DMS114 treated with DMSO at 0.1 percent for 48 hours (cell line): Measurements from ENCODE around the gene ZNF423.

Experiments
- DNase-seq: peaks from one replicate; lab custom pipeline; 2025; ENCODE audit not compliant: unreplicated experiment; lab: John Stamatoyannopoulos, UW

The ZNF423 gene

GRCh38 chr16:49826515-49826914, 29.4 kb downstream of the ZNF423 start:
- no peak for DNase-seq

GRCh38 chr16:49825041-49825440, 30.9 kb downstream of the ZNF423 start:
- DNase-seq: no peak

DNA sequence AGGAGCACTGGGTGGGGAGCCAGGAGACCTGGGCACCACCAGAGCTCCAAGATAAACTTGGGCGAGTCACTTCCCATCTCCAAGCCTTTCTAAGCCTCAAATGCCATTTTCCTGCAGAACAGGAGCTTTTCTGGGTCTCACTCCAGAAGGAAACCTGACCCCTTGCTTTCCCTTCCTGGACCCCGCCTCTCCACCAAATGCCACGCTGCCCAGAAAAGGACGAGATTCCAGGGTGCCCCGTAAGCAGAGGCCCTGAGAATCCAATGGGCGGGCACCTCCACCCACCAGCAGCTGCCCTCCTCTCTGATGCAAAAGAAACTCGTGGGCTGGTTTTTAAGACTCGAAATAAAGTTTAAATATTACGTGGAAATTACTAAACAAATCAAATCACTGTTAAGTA, 31.3 kb downstream of the ZNF423 start:
- DNase-seq: no peak

- DNase-seq: no peak
These were observed 33.1 kb downstream of the ZNF423 start for GRCh38 chr16:49822649-49823370.

GRCh38 chr16:49821614-49822282, 34.2 kb downstream of the ZNF423 start:
- DNase-seq: no peak

- no peak for DNase-seq
These were observed 34.8 kb downstream of the ZNF423 start for GRCh38 chr16:49821156-49821555.

- no peak for DNase-seq
These were observed 38.0 kb downstream of the ZNF423 start for GRCh38 chr16:49817754-49818507.

DNA sequence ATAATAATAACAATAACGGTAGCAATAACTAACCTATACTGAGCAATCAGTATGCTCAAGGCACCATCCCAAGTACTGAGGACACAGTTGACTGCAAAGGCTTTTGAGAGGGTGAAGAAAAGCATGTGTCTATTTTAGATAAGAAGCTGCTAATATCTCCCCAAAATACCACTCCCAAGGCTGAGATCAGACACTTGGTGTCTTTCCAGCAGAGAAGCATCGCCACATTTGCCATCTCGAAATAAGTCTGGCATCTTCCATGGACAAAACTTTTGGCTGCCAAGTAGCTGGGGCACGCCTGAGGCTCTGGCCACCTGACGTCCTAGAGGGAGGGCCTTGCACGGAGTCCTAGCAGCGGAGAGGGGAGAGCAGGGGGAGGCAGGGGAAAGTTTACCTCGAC, 39.0 kb downstream of the ZNF423 start:
- no peak for DNase-seq

DNA sequence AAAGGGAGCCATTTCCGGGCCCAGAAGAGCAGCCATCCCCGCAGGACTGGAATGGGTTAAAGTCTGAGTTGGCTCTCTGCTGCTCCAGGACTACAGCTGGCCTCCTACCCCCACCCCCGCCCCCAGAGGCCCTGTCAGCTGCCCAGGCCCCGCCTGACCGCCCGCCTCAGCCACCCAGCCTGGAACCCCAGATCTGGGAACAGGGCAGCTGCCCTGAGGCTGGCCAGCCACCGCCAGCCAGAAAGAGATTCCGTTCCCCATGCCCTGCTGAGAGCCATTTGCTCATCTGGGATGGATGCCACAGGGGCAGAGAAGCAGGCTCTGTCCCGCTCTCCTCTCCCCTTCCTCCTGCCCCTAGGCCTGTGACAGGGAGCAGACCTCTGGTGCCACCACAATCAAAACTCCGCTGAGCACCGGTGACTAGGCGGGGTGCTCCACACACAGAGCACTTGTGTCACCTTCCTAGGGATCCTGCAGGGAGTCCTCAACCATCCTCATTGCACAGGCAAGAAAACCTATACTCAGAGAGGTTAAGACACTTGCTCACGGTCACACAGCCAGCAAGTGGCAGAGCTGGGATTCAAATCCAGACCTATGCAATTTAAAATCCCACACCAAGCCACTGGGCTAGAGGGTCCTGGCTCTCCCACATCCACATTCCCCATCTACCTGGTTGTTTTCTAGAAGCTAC, 44.1 kb downstream of the ZNF423 start:
- DNase-seq: no peak

GRCh38 chr16:49810831-49811230, 45.1 kb downstream of the ZNF423 start:
- DNase-seq: no peak

GRCh38 chr16:49809561-49809960, 46.4 kb downstream of the ZNF423 start:
- no peak for DNase-seq

GRCh38 chr16:49809062-49809461, 46.9 kb downstream of the ZNF423 start:
- no peak for DNase-seq

DNA sequence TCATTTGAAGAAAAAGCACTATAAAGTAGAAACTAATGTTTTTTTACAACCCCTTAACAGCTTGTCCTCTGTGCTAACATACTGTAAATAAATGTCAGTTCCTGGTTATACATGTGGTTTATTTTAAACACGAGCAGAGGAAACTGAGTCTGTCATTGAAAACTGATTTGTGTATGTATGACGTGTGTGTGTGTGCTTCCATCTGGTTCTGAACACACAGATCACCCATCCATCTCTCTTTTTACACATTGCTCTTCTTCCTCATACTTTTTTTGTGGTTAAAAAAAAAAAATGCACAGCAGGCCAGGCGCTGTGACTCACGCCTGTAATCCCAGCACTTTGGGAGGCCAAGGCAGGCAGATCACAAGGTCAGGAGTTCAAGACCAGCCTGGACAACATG, 49.5 kb downstream of the ZNF423 start:
- DNase-seq: no peak

- DNase-seq: no peak
These were observed 54.6 kb downstream of the ZNF423 start for GRCh38 chr16:49801290-49801689.

GRCh38 chr16:49800876-49801275, 55.0 kb downstream of the ZNF423 start:
- DNase-seq: no peak

DNA sequence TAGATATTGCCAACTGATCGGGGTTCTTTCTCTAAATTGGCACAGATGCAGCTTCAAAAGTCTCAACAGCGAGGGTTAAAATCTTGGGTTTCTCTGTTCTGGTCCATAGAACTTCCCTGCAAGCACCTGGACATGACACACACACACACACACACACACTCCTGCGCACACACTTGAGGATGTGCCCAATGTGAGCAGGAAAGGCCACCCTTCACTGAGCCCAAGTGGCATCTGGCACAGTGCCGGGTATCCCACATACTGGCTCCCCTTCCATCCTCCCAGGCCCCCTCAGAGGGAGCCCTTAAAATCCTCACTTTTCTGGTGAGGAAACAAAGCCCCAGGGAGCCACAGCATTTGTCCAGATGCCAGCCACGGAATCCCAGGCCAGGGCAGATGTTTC, 55.5 kb downstream of the ZNF423 start:
- no peak for DNase-seq

DNA sequence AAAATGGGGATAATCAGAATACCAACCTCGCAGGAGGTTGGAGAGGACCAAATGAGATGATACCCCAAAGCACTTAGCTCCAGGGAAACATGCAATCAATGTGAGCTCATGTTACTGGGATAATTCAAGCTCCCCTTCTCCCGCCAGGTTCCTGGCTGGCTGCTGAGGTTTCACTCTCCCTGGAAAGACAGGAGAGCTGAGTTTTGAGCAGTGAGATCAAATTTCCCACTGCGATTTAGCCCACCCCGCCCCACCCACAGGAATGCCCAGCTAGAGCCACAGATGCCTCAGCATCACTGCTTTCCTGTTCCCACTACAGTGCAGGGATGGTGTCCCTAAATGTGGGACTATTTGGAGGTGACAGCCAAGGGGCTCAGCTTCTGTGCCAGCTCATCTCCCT, 56.7 kb downstream of the ZNF423 start:
- DNase-seq: no peak

DNA sequence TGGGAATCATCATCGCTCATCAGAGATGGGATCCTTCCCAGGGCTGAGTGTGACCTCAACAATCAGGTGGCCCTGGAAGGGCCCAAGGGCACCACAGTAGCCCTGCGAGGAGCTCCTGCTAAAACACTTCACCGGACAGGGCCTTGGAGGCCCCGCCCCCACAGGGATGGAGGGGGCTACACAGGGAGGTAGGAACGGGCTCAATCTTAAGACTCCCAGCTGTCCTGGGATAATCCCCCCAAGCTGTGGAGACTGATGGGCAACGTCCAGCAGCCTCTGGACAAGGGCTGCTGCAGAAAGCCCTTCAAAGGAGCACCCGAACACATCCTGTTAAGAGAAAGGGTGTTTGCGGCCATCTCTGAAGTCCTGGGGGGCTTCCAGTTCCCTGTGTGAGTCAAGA, 60.4 kb downstream of the ZNF423 start:
- no peak for DNase-seq

- no peak for DNase-seq
These were observed 62.7 kb downstream of the ZNF423 start for GRCh38 chr16:49793244-49793643.

DNA sequence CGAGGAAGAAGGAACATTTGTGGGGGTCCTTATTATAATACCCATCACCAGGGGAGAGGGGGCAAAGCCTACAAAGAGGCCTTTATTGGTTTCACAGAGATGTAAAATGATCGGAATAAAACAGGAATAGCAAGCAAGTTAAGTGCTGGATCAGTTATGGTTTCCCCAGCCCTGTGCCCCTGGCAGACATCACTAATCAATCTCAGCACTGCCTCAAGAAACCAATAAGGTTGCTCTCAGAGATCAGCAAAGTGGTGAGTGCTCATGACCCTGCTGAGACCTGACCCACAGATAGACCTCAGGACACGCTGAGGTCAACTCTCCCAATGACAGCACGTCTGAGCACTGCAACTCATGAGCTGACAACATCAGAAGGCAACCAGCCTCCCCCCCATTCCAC, 66.3 kb downstream of the ZNF423 start:
- DNase-seq: no peak

DNA sequence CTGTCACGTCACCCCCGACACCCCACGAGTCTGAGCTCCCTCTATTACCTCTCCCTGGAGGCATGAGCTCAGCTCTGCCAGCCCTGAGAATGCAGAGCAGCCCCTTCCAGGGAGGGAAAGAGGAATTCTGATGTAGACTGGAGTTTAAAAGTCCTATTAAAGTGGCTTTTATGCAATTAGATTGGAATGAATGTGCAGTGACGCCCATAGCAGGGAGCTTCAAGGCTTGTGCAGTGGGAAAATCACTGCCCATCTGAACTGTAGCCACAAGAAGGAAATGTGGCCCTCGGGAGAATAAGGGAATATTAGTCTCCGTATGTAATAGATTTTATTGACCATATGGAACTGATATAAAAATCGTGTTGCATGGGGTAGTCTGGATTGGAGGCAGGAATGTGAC, 66.9 kb downstream of the ZNF423 start:
- DNase-seq: no peak

DNA sequence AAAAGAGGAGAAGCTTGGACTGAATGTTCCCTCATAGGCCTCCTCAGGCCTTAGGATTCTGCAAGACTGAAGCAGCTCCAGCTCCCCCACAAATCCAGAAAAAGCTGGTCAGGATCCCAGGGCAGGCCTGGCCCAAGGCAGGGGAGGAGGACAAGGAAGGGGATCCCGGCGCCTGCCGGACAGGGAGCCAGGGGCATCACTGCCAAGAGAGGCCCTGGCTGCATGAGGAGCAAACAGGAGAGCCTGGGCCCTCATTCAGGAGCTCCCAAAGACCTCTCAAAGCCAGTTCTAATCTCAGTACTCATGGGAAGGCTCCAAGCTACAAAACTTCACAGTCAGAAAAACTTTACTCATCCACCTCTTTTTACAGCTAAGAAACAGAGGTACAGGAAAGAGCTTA, 67.3 kb downstream of the ZNF423 start:
- no peak for DNase-seq
